ENCODE measurements around the gene ZFP64.
"Not testable (repeated sequence)": the region's sequence is repeated elsewhere in the genome, so short reads cannot be mapped to it uniquely, and the experiment has no call there.

- not testable (repeated sequence) for TF ChIP-seq CTCF, POLR2A (IDR thresholded peaks at IDR 0.05)
Observed at GRCh38 chr20:52229346-52229745, 37.8 kb upstream of the ZFP64 start.

Measured in body of pancreas (tissue), 4 donors.